HCT116 (cell line): ENCODE data around the gene CASP1. TPM values are rescaled to one million over a fixed set of nuclear protein-coding genes. Genes with fewer than 3 reads are reported as not detected.

Source experiments
- ATAC-seq: fragments of 200-7000 bp; cut with Tn5 transposase; 2 replicates; pipeline ENCODE4 v1.9.1; 2020; ENCODE audit warnings: mild to moderate bottlenecking, moderate library complexity
- BruUV-seq: library from RNA; stranded (reverse); fragments of 400-500 nt; replicated peaks from 2 replicates; lab custom pipeline; 2021; lab: Mats Ljungman, UMichigan
- CTCF ChIA-PET: fragments of 300-600 bp; sonication (Branson Sonifier 250); formaldehyde crosslinking; loops from one replicate; lab custom pipeline; 2021; ENCODE audit warnings: antibody characterized with exemption; lab: Charles Lee
- POLR2A ChIA-PET: fragments of 300-600, 350-600 bp; sonication (Branson Sonifier 250); formaldehyde crosslinking; loops from one replicate; lab custom pipeline; 2021; ENCODE audit warnings: antibody characterized with exemption; lab: Charles Lee
- RAD21 ChIA-PET, 2 experiments: fragments of 300-600 bp; sonication (Branson Sonifier 250); formaldehyde crosslinking; loops; one replicate each; lab custom pipeline; 2023; ENCODE audit warnings: low total read pairs in 2 of 2; ENCODE audit not compliant: uncharacterized antibody in 2 of 2, unreplicated experiment in 2 of 2, low non-redundant PET in 1 of 2; lab: Charles Lee
- DNase-seq: peaks from one replicate; pipeline ENCODE4 v3.0.0-alpha.2; 2010; ENCODE audit warnings: low read depth, low spot score
- H2AFZ ChIP-seq: fragments of 200-600 bp; shearing (Covaris generic), sonication (generic); 2 replicates; pipeline ENCODE4 v1.6.1; 2017; ENCODE audit warnings: low read depth, mixed run types, mixed read lengths, antibody characterized with exemption, low read length; ENCODE audit not compliant: poor library complexity, severe bottlenecking
- H3K27ac ChIP-seq: 2 replicates; pipeline ENCODE4 v1.5.1; 2012; ENCODE audit warnings: low read depth, low read length
- H3K27me3 ChIP-seq: fragments of 200-600 bp; sonication (generic); 2 replicates; pipeline ENCODE4 v1.6.1; 2016; ENCODE audit warnings: mixed run types, low read length, mixed read lengths; ENCODE audit not compliant: insufficient read depth
- H3K36me3 ChIP-seq, 2 experiments: fragments of 200-500 bp in 1 of 2; fragments of 200-600 bp in 1 of 2; sonication (Bioruptor generic) in 1 of 2; sonication (generic) in 1 of 2; 2 replicates each; pipeline versions ENCODE4 v1.5.1 to v1.6.1; 2014 to 2016; ENCODE audit warnings: low read length in 2 of 2, inconsistent platforms in 1 of 2, mixed read lengths in 1 of 2, mixed run types in 1 of 2; ENCODE audit not compliant: insufficient read depth in 2 of 2, control insufficient read depth in 1 of 2
- H3K4me1 ChIP-seq, 2 experiments: fragments of 200-600 bp in 1 of 2; sonication (generic) in 1 of 2; 2 replicates each; pipeline versions ENCODE4 v1.5.1 to v1.6.1; 2012 to 2017; ENCODE audit warnings: low read length in 2 of 2, inconsistent platforms in 1 of 2, mild to moderate bottlenecking in 1 of 2, mixed read lengths in 1 of 2, mixed run types in 1 of 2, moderate library complexity in 1 of 2; ENCODE audit not compliant: insufficient read depth in 2 of 2, control insufficient read depth in 1 of 2
- H3K4me2 ChIP-seq: fragments of 200-600 bp; sonication (generic); 2 replicates; pipeline ENCODE4 v1.6.1; 2017; ENCODE audit warnings: mixed run types, low read length, mixed read lengths
- H3K4me3 ChIP-seq, 2 experiments: fragments of 200-600 bp in 1 of 2; sonication (generic) in 1 of 2; replicated peaks in 1 of 2; 2 replicates each; pipeline ENCODE4 v1.5.1; 2011 to 2016; ENCODE audit warnings: low read length in 2 of 2, control low read depth in 1 of 2, low read depth in 1 of 2, mild to moderate bottlenecking in 1 of 2, mixed read lengths in 1 of 2, mixed run types in 1 of 2
- H3K79me2 ChIP-seq: fragments of 200-600 bp; sonication (generic); 2 replicates; pipeline ENCODE4 v1.6.1; 2017; ENCODE audit warnings: mild to moderate bottlenecking, mixed run types, low read length, moderate library complexity, mixed read lengths; ENCODE audit not compliant: insufficient read depth
- H3K9ac ChIP-seq: fragments of 200-600 bp; sonication (generic); 2 replicates; pipeline ENCODE4 v1.6.1; 2016; ENCODE audit warnings: low read length, mixed read lengths
- H3K9me2 ChIP-seq: fragments of 200-600 bp; sonication (generic), shearing (Covaris generic); 2 replicates; pipeline ENCODE4 v1.6.1; 2017; ENCODE audit warnings: mixed run types, mild to moderate bottlenecking, moderate library complexity; ENCODE audit not compliant: insufficient read depth
- H3K9me3 ChIP-seq, 2 experiments: fragments of 200-500 bp in 1 of 2; fragments of 200-600 bp in 1 of 2; sonication (Bioruptor generic) in 1 of 2; sonication (generic) in 1 of 2; 2 replicates each; pipeline ENCODE4 v1.6.1; 2014 to 2017; ENCODE audit warnings: low read length in 2 of 2, mixed read lengths in 2 of 2, inconsistent platforms in 1 of 2, low read depth in 1 of 2, mild to moderate bottlenecking in 1 of 2, mixed run types in 1 of 2, moderate library complexity in 1 of 2; ENCODE audit not compliant: control insufficient read depth in 1 of 2, insufficient read depth in 1 of 2
- H4K20me1 ChIP-seq: fragments of 200-600 bp; sonication (generic), shearing (Covaris generic); 2 replicates; pipeline ENCODE4 v1.6.1; 2017; ENCODE audit warnings: mixed run types, mild to moderate bottlenecking, moderate library complexity; ENCODE audit not compliant: insufficient read depth
- ATF3 ChIP-seq: IDR thresholded peaks from 2 replicates; pipeline ENCODE4 v1.6.1; 2012
- CBX3 ChIP-seq: IDR thresholded peaks from 2 replicates; pipeline ENCODE4 v1.6.1; 2012; ENCODE audit warnings: low read depth
- CEBPB ChIP-seq: IDR thresholded peaks from 2 replicates; pipeline ENCODE4 v1.6.1; 2012; ENCODE audit warnings: low read depth
- EGR1 ChIP-seq: IDR thresholded peaks from 2 replicates; pipeline ENCODE4 v1.6.1; 2012; ENCODE audit warnings: low read depth
- ELF1 ChIP-seq: IDR thresholded peaks from 2 replicates; pipeline ENCODE4 v1.6.1; 2012; ENCODE audit warnings: low read depth, borderline replicate concordance
- EZH2phosphoT487 ChIP-seq: fragments of 200-600 bp; IDR thresholded peaks from 2 replicates; pipeline ENCODE4 v1.6.1; 2018; ENCODE audit warnings: antibody characterized with exemption, borderline replicate concordance
- FOSL1 ChIP-seq: IDR thresholded peaks from 2 replicates; pipeline ENCODE4 v1.6.1; 2012; ENCODE audit warnings: low read depth
- POLR2AphosphoS5 ChIP-seq: IDR thresholded peaks from 2 replicates; pipeline ENCODE4 v1.6.1; 2011; ENCODE audit warnings: mild to moderate bottlenecking, low read depth, low read length, moderate library complexity
- RAD21 ChIP-seq: IDR thresholded peaks from 2 replicates; pipeline ENCODE4 v1.6.1; 2012; ENCODE audit warnings: low read depth, mild to moderate bottlenecking
- REST ChIP-seq: IDR thresholded peaks from 2 replicates; pipeline ENCODE4 v1.6.1; 2012; ENCODE audit warnings: low read depth
- SIN3A ChIP-seq: IDR thresholded peaks from 2 replicates; pipeline ENCODE4 v1.6.1; 2012; ENCODE audit warnings: low read depth
- SRF ChIP-seq: IDR thresholded peaks from 2 replicates; pipeline ENCODE4 v1.6.1; 2012; ENCODE audit warnings: low read depth
- TCF7L2 ChIP-seq: IDR thresholded peaks from 2 replicates; pipeline ENCODE4 v1.7.0; 2011; ENCODE audit warnings: borderline replicate concordance, inconsistent platforms; ENCODE audit not compliant: insufficient read depth, insufficient read length; ENCODE audit errors: extremely low read depth
- ZNF274 ChIP-seq: fragments of 200-500 bp; sonication (Bioruptor generic); IDR thresholded peaks from 2 replicates; pipeline ENCODE4 v1.6.1; 2014; ENCODE audit warnings: mild to moderate bottlenecking, low read depth, low read length, inconsistent platforms
- intact Hi-C: fragments of 100-400 bp; cut with micrococcal nuclease; formaldehyde crosslinking; loops from 2 replicates; pipeline ENCODE4 v1.10.0; 2022
- total RNA-seq: library from RNA; stranded (reverse); gene quantifications from one replicate; pipeline ENCODE4 v1.2.1, GENCODE V29; 2021; ENCODE audit not compliant: unreplicated experiment
- TF ChIP-seq, protein P1 (sequence below): IDR thresholded peaks from 2 replicates; pipeline ENCODE4 v1.6.1; 2011; ENCODE audit warnings: mild to moderate bottlenecking, low read length, moderate library complexity; ENCODE audit not compliant: insufficient replicate concordance; ENCODE audit errors: extremely low read depth

CASP1 gene
- total RNA-seq, 1 experiment from 2014 or later: not detected

GRCh38 chr11:105024394-105024793 lies 10.6 kb downstream of the CASP1 start:
- POLR2A ChIA-PET: no interaction called here

More at GRCh38 chr11:105024394-105024793, 10.6 kb downstream of the CASP1 start:
- H3K9me2 ChIP-seq: no peaks in the 10 kb centered on the region
- H3K4me2 ChIP-seq: no peak overlapping the region
- DNase-seq (no peak), ATAC-seq (no peak)
- H3K79me2 ChIP-seq: no peaks in the 10 kb centered on the region
- no peak overlapping the region for H2AFZ ChIP-seq
- no peak overlapping the region for H3K4me3 ChIP-seq
- H4K20me1 ChIP-seq: no peaks in the 10 kb centered on the region
- H3K4me1 ChIP-seq: no peaks in the 10 kb centered on the region
- H3K36me3 ChIP-seq: no peaks in the 10 kb centered on the region
- no peaks in the 10 kb centered on the region for H3K9me3 ChIP-seq
- RAD21 ChIA-PET: no interaction called here
- no peak for TF ChIP-seq CBX3
- no peak for TF ChIP-seq FOSL1
- TF ChIP-seq RAD21: no peak
- TF ChIP-seq EZH2phosphoT487: no peak
- TF ChIP-seq, protein P1, sequence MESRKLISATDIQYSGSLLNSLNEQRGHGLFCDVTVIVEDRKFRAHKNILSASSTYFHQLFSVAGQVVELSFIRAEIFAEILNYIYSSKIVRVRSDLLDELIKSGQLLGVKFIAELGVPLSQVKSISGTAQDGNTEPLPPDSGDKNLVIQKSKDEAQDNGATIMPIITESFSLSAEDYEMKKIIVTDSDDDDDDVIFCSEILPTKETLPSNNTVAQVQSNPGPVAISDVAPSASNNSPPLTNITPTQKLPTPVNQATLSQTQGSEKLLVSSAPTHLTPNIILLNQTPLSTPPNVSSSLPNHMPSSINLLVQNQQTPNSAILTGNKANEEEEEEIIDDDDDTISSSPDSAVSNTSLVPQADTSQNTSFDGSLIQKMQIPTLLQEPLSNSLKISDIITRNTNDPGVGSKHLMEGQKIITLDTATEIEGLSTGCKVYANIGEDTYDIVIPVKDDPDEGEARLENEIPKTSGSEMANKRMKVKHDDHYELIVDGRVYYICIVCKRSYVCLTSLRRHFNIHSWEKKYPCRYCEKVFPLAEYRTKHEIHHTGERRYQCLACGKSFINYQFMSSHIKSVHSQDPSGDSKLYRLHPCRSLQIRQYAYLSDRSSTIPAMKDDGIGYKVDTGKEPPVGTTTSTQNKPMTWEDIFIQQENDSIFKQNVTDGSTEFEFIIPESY: no peak
- no peak for TF ChIP-seq EGR1
- TF ChIP-seq REST: no peak
- no peak for TF ChIP-seq SIN3A
- TF ChIP-seq TCF7L2: no peak
- TF ChIP-seq SRF: no peak
- no peak for TF ChIP-seq ZNF274
- no peak for TF ChIP-seq CEBPB
- TF ChIP-seq ATF3: no peak
- no peak for TF ChIP-seq POLR2AphosphoS5
- no peak for TF ChIP-seq ELF1
- no peak overlapping the region for H3K27ac ChIP-seq
- CTCF ChIA-PET: no interaction called here
- no TSS peak for BruUV-seq
- H3K9ac ChIP-seq: no peak overlapping the region
- intact Hi-C loops: no loop called here
- H3K27me3 ChIP-seq: no peaks in the 10 kb centered on the region
